ENCODE measurements around the gene EYA4.

EYA4 gene

DNA sequence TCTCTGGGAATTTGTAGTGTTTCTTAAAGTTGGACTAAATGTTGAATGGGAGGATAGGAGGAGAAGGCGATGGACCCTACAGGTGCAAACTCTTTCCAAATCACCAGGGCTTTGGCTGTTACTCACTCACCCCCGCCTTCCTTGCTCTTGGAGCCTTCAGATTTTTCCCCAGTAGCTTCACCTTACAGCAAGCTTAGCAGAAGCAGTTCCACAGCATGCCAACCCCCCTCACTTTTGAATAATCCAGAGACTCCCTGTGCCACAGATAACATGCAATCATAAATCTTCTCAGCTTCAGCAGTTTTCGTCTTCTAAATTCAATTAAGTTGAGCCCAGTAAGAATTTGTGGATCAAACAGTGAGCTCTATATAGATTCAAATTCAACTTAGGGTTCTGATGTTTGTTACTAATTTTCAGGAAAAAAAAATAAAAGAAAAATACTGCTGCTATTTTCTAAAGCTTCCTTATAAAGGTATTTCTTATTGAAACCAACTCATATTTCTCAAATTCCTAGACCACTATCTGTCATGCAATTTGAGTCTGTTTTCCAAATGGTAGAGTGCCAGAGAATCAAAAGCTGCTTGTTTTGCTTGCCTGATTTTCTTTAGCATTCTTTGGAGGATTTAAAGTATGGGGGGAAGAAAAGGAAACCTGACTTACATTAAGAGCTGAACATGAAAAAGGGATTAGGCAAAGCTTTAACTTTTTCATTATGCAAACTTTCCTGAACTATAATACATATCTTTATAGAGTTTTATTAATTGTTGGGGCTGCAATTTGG is 166.4 kb downstream of the EYA4 start:
- DNase-seq = no peak

DNA sequence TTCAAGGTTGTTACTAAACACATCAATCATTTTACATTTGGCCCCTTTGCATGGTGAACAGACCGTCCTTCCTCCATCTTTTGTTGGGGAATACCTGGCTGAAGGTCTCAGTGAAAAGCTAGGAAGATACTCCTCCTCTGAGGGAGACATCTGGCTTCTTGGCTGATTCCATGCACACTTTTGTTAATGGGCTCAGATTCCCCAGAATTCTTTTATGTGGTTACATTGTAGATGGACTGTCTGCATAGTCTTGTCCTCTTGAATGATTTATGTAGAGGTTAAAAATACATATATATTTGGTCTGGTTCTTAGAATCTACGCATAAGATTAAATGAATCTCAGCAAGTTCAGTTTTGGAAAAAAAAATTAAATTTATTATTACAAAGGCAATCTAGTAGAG is 167.0 kb downstream of the EYA4 start:
- DNase-seq = no peak

- DNase-seq = no peak
Observed at GRCh38 chr6:133408543-133408942, 167.4 kb downstream of the EYA4 start.

- DNase-seq = no peak
Observed at GRCh38 chr6:133410638-133411435, 169.7 kb downstream of the EYA4 start.

DNA sequence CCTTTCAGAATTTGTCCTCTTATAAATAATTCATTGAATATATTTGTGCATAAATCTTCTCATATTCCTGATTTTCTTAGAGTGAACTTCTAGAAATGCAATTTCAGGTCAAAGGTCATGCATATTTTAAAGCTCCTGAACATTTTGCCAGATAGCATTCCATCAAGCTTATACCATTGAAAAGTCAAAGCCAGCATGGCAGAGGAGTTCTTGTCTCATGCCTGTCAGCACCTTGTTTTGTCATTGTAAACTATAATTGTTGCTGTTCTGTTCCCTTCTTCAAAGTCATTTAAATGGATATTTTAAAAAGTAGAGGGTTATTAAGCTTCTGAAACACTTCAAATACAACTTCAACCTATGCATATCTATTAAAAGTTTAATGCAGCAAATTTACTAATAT is 170.6 kb downstream of the EYA4 start:
- DNase-seq = no peak

DNA sequence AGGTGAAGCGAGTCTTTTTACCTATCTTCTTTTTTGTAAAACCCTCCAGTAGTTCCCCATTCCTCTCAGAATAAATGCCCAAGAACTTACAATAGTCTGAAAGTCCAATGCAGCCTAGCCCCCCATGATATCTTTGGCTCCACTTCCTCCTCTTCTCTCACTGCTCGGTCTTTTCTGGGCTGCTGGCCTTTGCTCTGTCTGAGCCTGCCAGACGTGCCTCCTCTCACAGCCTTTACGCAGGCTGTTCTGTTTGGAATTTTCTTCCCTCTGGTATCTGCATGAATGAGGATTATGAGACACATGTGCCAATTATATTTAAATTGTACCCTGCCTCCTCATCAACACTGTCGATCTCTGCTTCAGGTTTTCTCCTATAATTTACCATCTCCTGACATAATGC is 174.1 kb downstream of the EYA4 start:
- no peak for DNase-seq

DNA sequence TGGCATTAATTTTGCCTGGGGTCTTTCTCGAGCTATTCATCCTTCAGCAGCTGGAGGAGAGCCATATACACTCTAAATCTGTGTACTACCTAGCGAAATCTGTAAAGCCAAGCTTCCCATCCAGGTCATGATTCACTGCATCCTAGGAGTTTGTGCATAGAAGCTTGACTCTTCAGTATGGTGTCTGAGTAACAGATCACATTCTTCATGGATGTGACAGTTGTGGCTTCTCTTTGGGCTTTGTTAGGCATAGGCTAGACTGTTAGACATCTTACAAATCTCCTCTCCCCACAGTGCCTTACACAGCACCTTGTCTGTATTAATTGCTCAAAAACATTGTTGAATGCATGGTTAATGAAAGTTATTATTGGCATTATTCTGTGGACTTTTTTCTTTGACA is 177.0 kb downstream of the EYA4 start:
- no peak for DNase-seq

DNA sequence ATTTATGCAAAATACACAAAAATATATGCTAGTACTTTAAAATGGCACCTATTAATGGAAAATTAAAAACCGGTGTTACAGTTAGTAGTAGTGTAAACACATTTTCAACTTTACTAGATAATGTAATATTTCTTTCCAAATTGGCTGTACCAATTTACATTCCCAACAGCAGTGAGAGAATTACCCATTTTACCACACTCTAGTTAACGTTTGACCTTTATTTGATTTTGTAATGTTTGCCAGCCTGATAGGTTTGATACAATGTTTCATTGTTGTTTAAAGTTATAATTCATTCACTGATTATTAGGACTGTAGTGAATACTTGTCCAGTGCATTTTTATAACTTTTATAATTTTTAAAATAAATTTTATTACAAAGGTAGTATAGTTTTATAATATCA is 182.1 kb downstream of the EYA4 start:
- no peak for DNase-seq

DNA sequence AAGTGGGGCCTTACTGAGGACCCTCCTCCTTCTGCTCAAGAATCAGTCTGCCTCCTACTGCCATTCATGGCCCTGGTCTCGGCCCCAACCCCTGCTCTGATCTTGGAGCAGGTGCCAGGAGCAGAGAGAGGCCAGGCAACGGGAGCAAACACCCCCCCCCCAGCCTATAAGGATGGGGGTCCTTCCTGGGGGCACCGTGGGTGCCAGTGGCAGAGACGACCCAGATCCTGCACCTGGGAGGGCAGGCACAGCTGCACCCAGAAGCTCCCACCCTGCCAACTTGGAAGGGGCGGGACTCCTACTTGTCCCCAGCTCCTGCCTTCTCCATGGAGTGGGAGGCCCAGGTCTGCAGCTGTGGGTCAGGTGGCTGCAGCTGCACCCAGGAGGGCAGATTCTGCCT is 183.2 kb downstream of the EYA4 start:
- no peak for DNase-seq

DNA sequence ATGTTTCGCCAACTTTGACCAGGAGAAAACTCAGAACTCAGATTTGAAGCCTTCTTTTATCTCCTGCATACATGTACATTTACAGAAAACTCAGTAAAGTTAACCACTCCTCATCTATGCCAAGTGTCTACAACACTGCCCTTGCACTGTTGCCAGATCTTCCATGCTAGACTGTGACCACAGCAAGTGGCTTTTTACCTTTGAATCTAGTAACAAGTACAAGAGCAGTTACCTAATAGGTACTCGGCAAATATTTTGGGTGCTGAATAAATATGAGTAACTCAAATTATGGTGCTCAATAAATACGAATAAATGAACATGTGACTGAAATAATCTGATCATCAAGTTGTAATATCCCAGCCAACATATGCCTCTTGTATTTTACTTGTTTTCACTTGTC is 184.9 kb downstream of the EYA4 start:
- no peak for DNase-seq

- no peak for DNase-seq
Observed at GRCh38 chr6:133428295-133428694, 187.1 kb downstream of the EYA4 start.

- DNase-seq = no peak
Observed at GRCh38 chr6:133430530-133430929, 189.4 kb downstream of the EYA4 start.

GRCh38 chr6:133431031-133431430 is 189.9 kb downstream of the EYA4 start:
- no peak for DNase-seq

DNA sequence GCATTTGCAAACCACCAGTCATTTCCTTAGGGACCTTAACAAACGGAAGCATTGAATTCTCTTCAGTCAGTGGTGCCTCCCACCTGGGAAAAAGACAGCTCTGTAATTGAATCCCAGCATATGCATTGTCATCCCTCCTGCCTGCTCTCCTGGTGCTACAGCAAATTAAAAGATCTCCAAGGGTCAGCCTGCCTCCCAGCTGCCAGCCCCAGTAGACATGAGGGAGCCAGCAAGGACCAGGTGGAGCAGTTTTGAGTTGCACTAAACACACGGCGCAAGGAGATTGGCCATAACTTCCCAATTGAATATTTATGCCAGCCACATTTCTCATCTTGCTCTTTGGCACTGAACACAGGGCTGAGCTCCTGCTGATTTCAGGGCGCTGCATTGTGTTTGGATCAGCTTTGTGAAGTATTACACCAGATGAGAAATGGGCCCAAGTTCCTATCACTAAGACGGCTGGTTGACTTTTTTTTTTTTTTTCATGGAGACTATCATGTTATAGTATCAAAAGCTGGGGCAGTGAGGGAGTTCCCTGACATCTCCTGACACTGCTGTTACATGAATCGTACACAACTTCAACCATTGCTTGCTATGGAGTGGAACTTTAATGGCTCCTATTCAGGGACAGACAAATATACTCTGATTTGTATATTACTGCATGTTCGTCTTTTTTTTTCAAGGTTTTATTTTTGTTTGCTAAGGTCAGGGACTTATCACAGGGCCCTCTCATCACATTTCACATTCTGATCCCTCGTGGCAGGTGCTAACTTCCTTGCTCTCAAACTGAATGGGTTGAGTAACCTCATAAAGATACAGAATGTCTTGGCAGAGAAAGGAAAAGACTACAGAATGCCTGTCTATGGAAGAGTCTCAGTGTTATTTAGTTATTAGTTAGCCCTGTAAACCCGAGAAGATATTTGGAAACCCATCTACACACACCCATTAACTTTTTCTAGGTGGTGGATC is 191.1 kb downstream of the EYA4 start:
- no peak for DNase-seq

- DNase-seq = no peak
Observed at GRCh38 chr6:133435065-133435728, 194.0 kb downstream of the EYA4 start.

GRCh38 chr6:133436652-133437051 is 195.5 kb downstream of the EYA4 start:
- DNase-seq = no peak

DNA sequence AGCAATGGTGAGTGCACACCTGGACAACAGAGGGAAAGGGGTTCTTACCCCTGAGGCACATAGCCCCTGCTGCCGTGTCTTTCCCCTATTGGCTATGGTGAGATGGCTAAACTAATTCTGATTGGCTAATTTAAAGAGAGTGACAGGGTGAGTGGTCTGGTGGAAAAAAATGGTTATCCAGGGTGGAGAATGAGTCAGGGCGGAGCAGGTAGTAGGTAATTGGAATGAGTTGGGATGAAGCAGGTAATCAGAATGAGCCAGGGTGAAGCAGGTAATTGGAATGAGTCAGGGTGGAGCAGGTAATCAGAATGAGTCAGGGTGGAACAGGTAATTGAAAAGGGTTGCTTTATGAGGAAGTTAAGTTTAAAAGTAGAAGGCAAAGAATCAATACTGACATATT is 200.3 kb downstream of the EYA4 start:
- no peak for DNase-seq

GRCh38 chr6:133446789-133447188 is 205.6 kb downstream of the EYA4 start:
- no peak for DNase-seq

- no peak for DNase-seq
Observed at GRCh38 chr6:133447924-133448323, 206.8 kb downstream of the EYA4 start.

DNA sequence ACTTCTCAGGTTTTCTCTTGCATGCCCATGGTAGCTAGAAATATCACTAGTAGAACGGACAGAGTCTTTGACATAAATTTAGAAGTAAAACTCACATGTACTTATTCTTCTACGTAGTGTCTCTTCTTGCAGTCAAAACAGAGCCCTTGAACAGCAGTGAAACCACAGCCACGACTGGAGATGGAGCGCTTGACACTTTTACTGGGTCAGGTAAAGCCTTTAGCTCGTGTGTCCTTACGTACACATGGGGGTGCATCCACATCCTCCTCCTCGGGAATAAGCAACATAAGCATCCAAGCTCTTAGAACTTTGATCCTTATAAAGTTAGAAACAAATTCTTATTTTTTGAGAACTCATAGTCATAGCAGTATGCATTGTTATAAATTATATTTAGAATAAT is 215.3 kb downstream of the EYA4 start:
- DNase-seq = no peak

GRCh38 chr6:133456944-133457343 is 215.8 kb downstream of the EYA4 start:
- DNase-seq = no peak

GRCh38 chr6:133460101-133460500 is 218.9 kb downstream of the EYA4 start:
- no peak for DNase-seq

- DNase-seq = no peak
Observed at GRCh38 chr6:133463790-133464189, 222.6 kb downstream of the EYA4 start.

Measured in effector CD4-positive, alpha-beta T cell (primary cell).